ENCODE data around the gene POLR2F. TPM values are rescaled to one million over a fixed set of nuclear protein-coding genes. Genes with fewer than 3 reads are reported as not detected.

The POLR2F gene
- total RNA-seq, 4 donors from 2014 or later = 45.7 to 93.0 (median 72.1) TPM

- Histone ChIP-seq H3K27ac (replicated peaks in 1 of 4) (no peak overlapping the region), H3K4me1 (peaks cover 7 to 26% (median 12%) of the 10 kb centered on the region in 4 donors), H3K36me3 (peaks cover 59 to 84% (median 79%) of the 10 kb centered on the region in 4 donors), H3K4me3 (no peak overlapping the region), H3K9me3 (no peaks in the 10 kb centered on the region), H3K27me3 (no peaks in the 10 kb centered on the region)
- TF ChIP-seq POLR2AphosphoS5 (IDR thresholded peaks at IDR 0.05) = no peak
- TF ChIP-seq CTCF (IDR thresholded peaks at IDR 0.05) = no peak
- 98% methylated on average over 18 of the region's 18 CpGs for WGBS
- no peak for DNase-seq (ENCODE audit: extremely low spot score)
- intact Hi-C loops (cut with DNase I) = no loop called here
These were observed 5.8 kb downstream of the POLR2F start for GRCh38 chr22:37959231-37959825.

GRCh38 chr22:37961062-37961461 lies 7.6 kb downstream of the POLR2F start:
- Histone ChIP-seq H3K27ac (replicated peaks in 1 of 4) (no peak overlapping the region), H3K36me3 (peaks cover 63 to 90% (median 79%) of the 10 kb centered on the region in 4 donors), H3K9me3 (no peaks in the 10 kb centered on the region), H3K4me3 (no peak overlapping the region), H3K27me3 (no peaks in the 10 kb centered on the region), H3K4me1 (peaks cover 8 to 27% (median 13%) of the 10 kb centered on the region in 4 donors)
- no peak for DNase-seq (ENCODE audit: extremely low spot score)
- TF ChIP-seq CTCF (IDR thresholded peaks at IDR 0.05) (no peak), POLR2A (IDR thresholded peaks at IDR 0.05; ENCODE audit: low read depth) (no peak), POLR2AphosphoS5 (IDR thresholded peaks at IDR 0.05) (no peak), EP300 (IDR thresholded peaks at IDR 0.05) (no peak)
- intact Hi-C loops (cut with DNase I) = no loop called here
- WGBS = 100% methylated on average over 4 of the region's 4 CpGs

- no peak for TF ChIP-seq POLR2AphosphoS5 (IDR thresholded peaks at IDR 0.05)
- TF ChIP-seq EP300 (IDR thresholded peaks at IDR 0.05) = no peak
- TF ChIP-seq CTCF (IDR thresholded peaks at IDR 0.05) = no peak
- TF ChIP-seq POLR2A (IDR thresholded peaks at IDR 0.05; ENCODE audit: low read depth) = no peak
- Histone ChIP-seq H3K36me3 (peaks cover 45 to 73% (median 59%) of the 10 kb centered on the region in 4 donors), H3K27me3 (no peaks in the 10 kb centered on the region), H3K9me3 (no peaks in the 10 kb centered on the region), H3K4me3 (no peak overlapping the region), H3K27ac (replicated peaks in 1 of 4) (no peak overlapping the region), H3K4me1 (peaks cover 15 to 24% (median 20%) of the 10 kb centered on the region in 4 donors)
- intact Hi-C loops (cut with DNase I) = loop anchor here (5.0 kb wide), 1 partner anchor 149 kb away; no protein-coding TSS in a partner anchor
- no peak for DNase-seq (ENCODE audit: extremely low spot score)
- WGBS = 76% methylated on average over 9 of the region's 9 CpGs
These were observed 12.6 kb downstream of the POLR2F start for GRCh38 chr22:37965940-37966664.

GRCh38 chr22:37967147-37967546 lies 13.6 kb downstream of the POLR2F start:
- Histone ChIP-seq H3K27me3 (no peaks in the 10 kb centered on the region), H3K9me3 (no peaks in the 10 kb centered on the region), H3K4me1 (peaks cover 15 to 24% (median 20%) of the 10 kb centered on the region in 4 donors), H3K36me3 (peaks cover 37 to 63% (median 48%) of the 10 kb centered on the region in 4 donors), H3K4me3 (no peak overlapping the region), H3K27ac (replicated peaks in 1 of 4) (no peak overlapping the region)
- TF ChIP-seq EP300 (IDR thresholded peaks at IDR 0.05) = no peak
- TF ChIP-seq POLR2A (IDR thresholded peaks at IDR 0.05; ENCODE audit: low read depth) = no peak
- DNase-seq (ENCODE audit: extremely low spot score) = no peak
- WGBS = 74% methylated on average over 1 of the region's 1 CpG
- intact Hi-C loops (cut with DNase I) = loop anchor here (5.0 kb wide), 1 partner anchor 150 kb away; no protein-coding TSS in a partner anchor
